GM21528 (cell line): Measurements from ENCODE around the gene PEMT.

Experiments used
- ATAC-seq: cut with Tn5 transposase; IDR thresholded peaks from one replicate; pipeline ENCODE4 v1.9.1; 2021; ENCODE audit warnings: mild to moderate bottlenecking, moderate library complexity; ENCODE audit not compliant: unreplicated experiment, low FRiP score

The PEMT gene

GRCh38 chr17:17605729-17606088 is 14.2 kb upstream of the PEMT start:
- no peak for ATAC-seq

- ATAC-seq: no peak
Observed at GRCh38 chr17:17605083-17605728, 13.7 kb upstream of the PEMT start.

GRCh38 chr17:17603895-17604225 is 12.4 kb upstream of the PEMT start:
- no peak for ATAC-seq

GRCh38 chr17:17603178-17603894 is 11.8 kb upstream of the PEMT start:
- no peak for ATAC-seq

GRCh38 chr17:17599965-17600364 is 8.5 kb upstream of the PEMT start:
- ATAC-seq: no peak

- ATAC-seq: no peak
Observed at GRCh38 chr17:17598003-17598402, 6.5 kb upstream of the PEMT start.

GRCh38 chr17:17595755-17596154 is 4.2 kb upstream of the PEMT start:
- ATAC-seq: no peak

- ATAC-seq: no peak
Observed at GRCh38 chr17:17593222-17593620, 1.7 kb upstream of the PEMT start.

GRCh38 chr17:17590883-17591354 is 589 bp downstream of the PEMT start:
- ATAC-seq: no peak

GRCh38 chr17:17590141-17590751 is 1.3 kb downstream of the PEMT start:
- no peak for ATAC-seq

GRCh38 chr17:17587614-17588337 is 3.7 kb downstream of the PEMT start:
- no peak for ATAC-seq

GRCh38 chr17:17582372-17582771 is 9.1 kb downstream of the PEMT start:
- ATAC-seq: no peak

GRCh38 chr17:17581509-17581908 is 10.0 kb downstream of the PEMT start:
- ATAC-seq: no peak

- no peak for ATAC-seq
Observed at GRCh38 chr17:17580662-17581470, 10.6 kb downstream of the PEMT start.

- ATAC-seq: no peak
Observed at GRCh38 chr17:17579691-17580090, 11.8 kb downstream of the PEMT start.

- ATAC-seq: no peak
Observed at GRCh38 chr17:17577373-17577772, 14.1 kb downstream of the PEMT start.

- ATAC-seq: no peak
Observed at GRCh38 chr17:17576772-17577234, 14.7 kb downstream of the PEMT start.

- ATAC-seq: no peak
Observed at GRCh38 chr17:17575360-17576251, 15.9 kb downstream of the PEMT start.

GRCh38 chr17:17573912-17574311 is 17.6 kb downstream of the PEMT start:
- ATAC-seq: no peak
